ENCODE measurements around the gene TTYH1. TPM values are rescaled to one million over a fixed set of nuclear protein-coding genes. Genes with fewer than 3 reads are reported as not detected.
"Not testable (repeated sequence)": the region's sequence is repeated elsewhere in the genome, so short reads cannot be mapped to it uniquely, and the experiment has no call there.

Gene TTYH1
- total RNA-seq, 1 experiment from 2014 or later, result not detected

- Histone ChIP-seq H3K9me3 (replicated peaks) (no peaks in the 10 kb centered on the region), H3K36me3 (no peaks in the 10 kb centered on the region), H3K27me3 (replicated peaks) (peaks cover 37% of the 10 kb centered on the region), H3K4me3 (no peak overlapping the region), H3K27ac (no peak overlapping the region), H3K4me1 (replicated peaks) (no peaks in the 10 kb centered on the region; the same call in 1 of the 2 replicates)
- DNase-seq (ENCODE audit: low read depth in 1 of 2, low spot score in 2 of 2), result no peak
Observed at GRCh38 chr19:54432144-54432738, 17.0 kb downstream of the TTYH1 start.

GRCh38 chr19:54433697-54434096 is 18.4 kb downstream of the TTYH1 start:
- no peak for DNase-seq (ENCODE audit: low read depth in 1 of 2, low spot score in 2 of 2)
- Histone ChIP-seq H3K4me3 (no peak overlapping the region), H3K27ac (no peak overlapping the region), H3K9me3 (replicated peaks) (no peaks in the 10 kb centered on the region), H3K27me3 (replicated peaks) (peaks cover 31% of the 10 kb centered on the region), H3K36me3 (no peaks in the 10 kb centered on the region), H3K4me1 (replicated peaks) (no peaks in the 10 kb centered on the region; the same call in 1 of the 2 replicates)

DNA sequence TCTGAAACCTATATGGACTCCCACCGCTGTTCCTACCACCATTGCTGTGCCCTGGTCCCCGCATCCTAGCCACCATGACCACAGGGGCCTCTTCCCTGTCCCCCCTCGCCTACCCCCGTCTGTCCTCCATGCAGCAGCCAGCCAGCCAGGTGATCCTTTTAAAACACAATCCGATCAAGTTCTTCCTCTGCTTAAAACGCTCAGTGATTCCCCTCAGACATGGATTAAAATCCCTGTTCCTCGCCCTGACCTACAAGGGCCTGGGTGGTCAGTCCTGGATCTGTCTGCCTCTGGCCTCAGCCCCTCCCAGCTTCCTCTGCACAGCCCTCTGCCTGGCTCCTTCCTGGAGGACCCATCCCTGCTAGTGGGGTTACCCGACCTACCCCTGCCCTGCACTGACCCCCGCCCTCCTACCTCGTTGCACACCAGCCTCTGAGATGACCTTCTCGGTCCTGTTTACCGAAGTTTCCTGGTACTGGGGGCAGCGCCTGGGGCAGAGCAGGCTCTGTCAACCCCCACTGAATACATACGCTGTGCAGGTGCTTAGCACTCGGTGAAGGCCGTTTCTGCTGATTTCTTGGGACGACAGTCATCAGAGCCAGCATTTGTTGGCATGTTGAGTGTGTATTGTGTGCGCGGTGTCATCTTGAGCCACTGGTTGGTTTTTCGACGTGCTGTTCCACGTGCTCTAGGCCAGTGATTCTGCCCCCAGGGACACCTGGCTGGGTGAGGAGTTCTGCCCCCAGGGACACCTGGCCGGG is 19.0 kb downstream of the TTYH1 start:
- Histone ChIP-seq H3K4me1 (replicated peaks) (no peaks in the 10 kb centered on the region; the same call in 1 of the 2 replicates), H3K27ac (no peak overlapping the region), H3K36me3 (no peaks in the 10 kb centered on the region), H3K27me3 (replicated peaks) (peaks cover 27% of the 10 kb centered on the region), H3K4me3 (no peak overlapping the region), H3K9me3 (replicated peaks) (no peaks in the 10 kb centered on the region)
- DNase-seq (ENCODE audit: low read depth in 1 of 2, low spot score in 2 of 2), result no peak

DNA sequence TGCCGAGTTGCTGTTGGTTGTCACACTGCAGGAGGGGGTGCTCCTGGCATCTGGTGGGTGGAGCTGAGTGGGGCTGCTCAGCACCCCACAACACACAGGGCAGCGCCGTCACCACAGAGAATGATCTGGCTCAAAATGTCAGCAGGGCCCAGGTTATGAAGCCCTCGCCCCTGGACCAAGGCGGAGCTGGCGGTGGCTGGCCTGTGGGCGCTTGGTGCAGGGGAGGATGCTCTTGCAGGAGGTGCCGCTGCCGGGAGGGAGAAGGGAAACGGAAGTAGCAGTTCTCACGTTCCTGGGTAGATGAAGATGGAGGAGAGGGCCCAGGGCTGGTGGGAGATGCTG is 19.6 kb downstream of the TTYH1 start:
- Histone ChIP-seq H3K36me3 (no peaks in the 10 kb centered on the region), H3K9me3 (replicated peaks) (no peaks in the 10 kb centered on the region), H3K27ac (no peak overlapping the region), H3K4me1 (replicated peaks) (no peaks in the 10 kb centered on the region; the same call in 1 of the 2 replicates), H3K4me3 (no peak overlapping the region), H3K27me3 (replicated peaks) (peaks cover 21% of the 10 kb centered on the region)
- no peak for DNase-seq (ENCODE audit: low read depth in 1 of 2, low spot score in 2 of 2)

GRCh38 chr19:54435551-54436016 is 20.3 kb downstream of the TTYH1 start:
- H3K36me3 ChIP-seq, result no peaks in the 10 kb centered on the region
- no peak overlapping the region for H3K27ac ChIP-seq

DNA sequence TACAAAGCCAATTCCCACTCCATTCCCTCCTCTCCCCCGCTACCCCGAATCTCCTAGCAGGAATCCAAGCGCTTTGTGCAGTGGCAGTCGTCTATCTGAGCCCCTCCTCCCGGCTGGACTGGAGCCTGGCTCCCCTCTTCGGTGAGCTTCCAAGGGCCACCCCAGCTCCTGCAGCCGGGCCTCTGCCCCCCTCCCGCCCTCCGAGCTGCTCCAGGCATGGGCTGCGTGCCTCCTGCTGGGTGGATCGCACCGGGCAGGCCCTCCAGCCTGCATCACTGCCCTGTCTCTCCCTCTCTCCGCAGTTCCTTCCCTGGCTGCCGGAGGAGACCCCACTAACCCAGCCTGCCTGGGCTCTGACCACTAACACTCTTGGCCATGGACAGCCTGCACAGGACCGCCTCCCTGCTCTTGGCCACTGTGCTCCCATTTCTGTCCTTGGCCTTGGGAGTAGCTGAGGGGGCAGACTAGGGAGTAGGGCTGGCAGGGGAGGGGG is 20.8 kb downstream of the TTYH1 start:
- no peak overlapping the region for H3K4me3 ChIP-seq
- no peak for DNase-seq (ENCODE audit: low read depth in 1 of 2, low spot score in 2 of 2)
- no peaks in the 10 kb centered on the region for H3K4me1 ChIP-seq (replicated peaks)
- H3K27me3 ChIP-seq (replicated peaks), result peaks cover 9% of the 10 kb centered on the region
- no peaks in the 10 kb centered on the region for H3K36me3 ChIP-seq
- no peak overlapping the region for H3K27ac ChIP-seq
- no peaks in the 10 kb centered on the region for H3K9me3 ChIP-seq (replicated peaks)

More at GRCh38 chr19:54435551-54436016, 20.3 kb downstream of the TTYH1 start:
- Histone ChIP-seq H3K4me1 (replicated peaks) (no peaks in the 10 kb centered on the region; the same call in 1 of the 2 replicates), H3K27me3 (replicated peaks) (peaks cover 14% of the 10 kb centered on the region), H3K9me3 (replicated peaks) (no peaks in the 10 kb centered on the region), H3K4me3 (no peak overlapping the region)
- no peak for DNase-seq (ENCODE audit: low read depth in 1 of 2, low spot score in 2 of 2)

DNA sequence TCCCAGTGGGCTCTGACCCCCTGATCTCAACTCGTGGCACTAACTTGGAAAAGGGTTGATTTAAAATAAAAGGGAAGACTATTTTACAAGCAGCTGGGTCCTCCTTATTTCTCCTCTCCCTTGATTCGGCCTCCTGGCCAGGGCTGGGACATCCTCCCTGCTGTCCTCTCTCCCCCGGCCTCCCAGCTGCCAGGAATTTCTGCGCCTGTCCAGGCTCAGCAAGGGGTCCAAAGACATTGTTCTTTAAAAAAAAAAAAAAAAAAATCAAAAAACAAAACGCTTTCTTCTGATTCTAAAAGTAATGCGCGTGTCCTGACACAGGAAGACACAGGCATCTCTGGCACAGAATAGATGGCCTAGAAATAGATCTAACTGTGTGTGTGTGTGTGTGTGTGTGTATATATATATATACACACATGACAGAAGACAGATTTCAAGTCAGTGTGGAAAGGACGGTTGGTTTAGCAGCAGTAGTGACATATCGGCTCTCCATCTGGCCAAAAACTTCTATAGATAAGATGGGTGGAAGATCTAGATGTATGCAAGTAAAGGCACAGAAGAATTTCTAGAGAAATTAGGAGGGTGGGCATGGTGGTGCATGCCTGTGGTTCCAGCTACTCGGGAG is 21.5 kb downstream of the TTYH1 start:
- H3K27me3 ChIP-seq (replicated peaks), result peaks cover 5% of the 10 kb centered on the region
- H3K4me1 ChIP-seq (replicated peaks), result no peaks in the 10 kb centered on the region
- no peaks in the 10 kb centered on the region for H3K36me3 ChIP-seq
- no peak overlapping the region for H3K27ac ChIP-seq
- no peaks in the 10 kb centered on the region for H3K9me3 ChIP-seq (replicated peaks)
- no peak for DNase-seq (ENCODE audit: low read depth in 1 of 2, low spot score in 2 of 2)
- no peak overlapping the region for H3K4me3 ChIP-seq

GRCh38 chr19:54439174-54439851 is 24.0 kb downstream of the TTYH1 start:
- Histone ChIP-seq H3K9me3 (replicated peaks) (no peaks in the 10 kb centered on the region), H3K27me3 (replicated peaks) (no peaks in the 10 kb centered on the region)

GRCh38 chr19:54440641-54441040 is 25.4 kb downstream of the TTYH1 start:
- H3K4me1 ChIP-seq (replicated peaks), result no peaks in the 10 kb centered on the region

More at GRCh38 chr19:54439174-54439851, 24.0 kb downstream of the TTYH1 start:
- no peak overlapping the region for H3K27ac ChIP-seq
- no peak overlapping the region for H3K4me3 ChIP-seq
- H3K4me1 ChIP-seq (replicated peaks), result no peaks in the 10 kb centered on the region
- no peaks in the 10 kb centered on the region; the same call in 1 of the 2 replicates for H3K36me3 ChIP-seq
- DNase-seq (ENCODE audit: low read depth in 1 of 2, low spot score in 2 of 2), result no peak

GRCh38 chr19:54444737-54445136 is 29.5 kb downstream of the TTYH1 start:
- no peak overlapping the region for H3K4me3 ChIP-seq
- H3K27ac ChIP-seq, result no peak overlapping the region
- no peak for DNase-seq (ENCODE audit: low read depth in 1 of 2, low spot score in 2 of 2)
- peaks cover 7% of the 10 kb centered on the region for H3K36me3 ChIP-seq
- H3K27me3 ChIP-seq (replicated peaks), result no peaks in the 10 kb centered on the region
- H3K4me1 ChIP-seq (replicated peaks), result 0 out of 2 replicates have a peak, but pooled peaks cover 4% of the 10 kb centered on the region
- H3K9me3 ChIP-seq (replicated peaks), result no peaks in the 10 kb centered on the region

More at GRCh38 chr19:54440641-54441040, 25.4 kb downstream of the TTYH1 start:
- Histone ChIP-seq H3K27ac (no peak overlapping the region), H3K9me3 (replicated peaks) (no peaks in the 10 kb centered on the region), H3K4me3 (no peak overlapping the region), H3K27me3 (replicated peaks) (no peaks in the 10 kb centered on the region), H3K36me3 (no peaks in the 10 kb centered on the region; the same call in none of the 2 replicates)
- no peak for DNase-seq (ENCODE audit: low read depth in 1 of 2, low spot score in 2 of 2)

DNA sequence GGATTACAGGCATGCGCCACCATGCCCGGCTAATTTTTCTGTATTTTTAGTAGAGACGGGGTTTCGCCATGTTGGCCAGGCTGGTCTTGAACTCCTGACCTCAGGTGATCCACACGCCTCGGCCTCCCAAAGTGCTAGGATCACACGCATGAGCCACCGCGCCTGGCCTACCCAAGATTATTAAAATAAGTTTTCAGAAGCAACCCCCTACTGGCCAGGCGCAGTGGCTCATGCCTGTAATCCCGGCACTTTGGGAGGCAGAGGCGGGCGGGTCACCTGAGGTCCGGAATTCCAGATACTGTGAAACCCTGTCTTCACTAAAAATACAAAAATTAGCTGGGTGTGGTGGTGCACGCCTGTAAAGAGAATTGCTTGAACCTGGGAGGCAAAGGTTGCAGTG is 31.1 kb downstream of the TTYH1 start:
- H3K4me3 ChIP-seq; H3K9me3 ChIP-seq (replicated peaks); DNase-seq (ENCODE audit: low read depth in 1 of 2, low spot score in 2 of 2); H3K27ac ChIP-seq; H3K27me3 ChIP-seq (replicated peaks): not testable (repeated sequence)
- Histone ChIP-seq H3K36me3 (peaks cover 24% of the 10 kb centered on the region), H3K4me1 (replicated peaks) (peaks cover 17% of the 10 kb centered on the region)

- no peaks in the 10 kb centered on the region for H3K9me3 ChIP-seq (replicated peaks)
- H3K4me1 ChIP-seq (replicated peaks), result peaks cover 22% of the 10 kb centered on the region
- peak overlapping the region; percentile 74 for H3K4me3 ChIP-seq
- peak overlapping the region; percentile 83 for H3K27ac ChIP-seq
- H3K36me3 ChIP-seq, result peaks cover 42% of the 10 kb centered on the region
- peak; percentile 67 to 78 for DNase-seq (ENCODE audit: low read depth in 1 of 2, low spot score in 2 of 2)
- no peaks in the 10 kb centered on the region for H3K27me3 ChIP-seq (replicated peaks)
Observed at GRCh38 chr19:54448040-54448773, 32.9 kb downstream of the TTYH1 start.

Data from SJSA1 (cell line).